ENCODE results near the gene EXOSC5.

The EXOSC5 gene

GRCh38 chr19:41341669-41342490 is 55.3 kb downstream of the EXOSC5 start:
- no peak for DNase-seq (ENCODE audit: low spot score)

- no peak for DNase-seq (ENCODE audit: low spot score)
Measured at GRCh38 chr19:41339936-41340335, 57.2 kb downstream of the EXOSC5 start.

Measured in LoVo (cell line).